ENCODE measurements around the gene AJM1. TPM values are rescaled to one million over a fixed set of nuclear protein-coding genes. Genes with fewer than 3 reads are reported as not detected.
"Not testable (repeated sequence)": the region's sequence is repeated elsewhere in the genome, so short reads cannot be mapped to it uniquely, and the experiment has no call there.

The AJM1 gene
- total RNA-seq, 1 experiment from 2014 or later: 5.3 TPM

DNA sequence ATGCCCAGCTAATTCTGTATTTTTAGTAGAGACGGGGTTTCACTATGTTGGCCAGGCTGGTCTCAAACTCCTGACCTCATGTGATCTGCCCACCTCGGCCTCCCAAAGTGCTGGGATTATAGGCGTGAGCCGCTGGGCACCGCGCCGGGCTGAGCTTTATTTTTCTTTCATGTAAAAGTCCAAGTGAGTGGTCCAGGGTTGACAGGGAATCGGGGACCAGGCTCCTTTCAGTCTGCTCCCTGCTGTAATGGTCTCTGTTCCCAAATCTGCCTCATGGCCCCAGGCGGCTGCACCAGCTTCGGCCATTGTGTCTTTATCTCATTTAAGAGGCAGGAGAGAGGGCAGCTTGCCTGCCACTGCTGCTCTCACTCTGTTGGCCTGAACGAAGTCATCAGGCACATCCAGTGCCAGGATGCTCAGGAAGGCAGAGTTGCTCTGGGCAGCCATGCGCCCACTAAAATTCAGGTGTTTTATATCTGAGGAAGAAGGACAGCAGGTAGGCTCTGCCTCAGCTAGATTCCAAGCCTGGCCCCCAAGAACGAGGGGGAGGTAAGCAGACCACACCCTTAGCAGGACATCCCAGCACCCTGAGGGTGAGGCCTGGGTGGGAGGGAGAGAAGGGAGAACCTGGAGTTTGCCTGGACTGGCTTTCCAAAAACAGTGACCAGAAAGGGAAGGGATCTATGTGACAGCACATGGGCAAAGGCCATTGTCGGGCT, 47.8 kb upstream of the AJM1 start:
- Histone ChIP-seq H4K20me1 (ENCODE audit: insufficient read depth) (peaks cover 14% of the 10 kb centered on the region), H3K4me2 (no peak overlapping the region), H2AFZ (no peak overlapping the region), H3K27ac (no peak overlapping the region), H3K9me3 (ENCODE audit: insufficient read depth, low read depth) (no peaks in the 10 kb centered on the region), H3K79me2 (ENCODE audit: low read depth) (peaks cover 8% of the 10 kb centered on the region), H3F3A (ENCODE audit: insufficient read depth, low read depth) (peaks cover 15% of the 10 kb centered on the region), H3K4me3 (no peak overlapping the region), H3K4me1 (replicated peaks; ENCODE audit: insufficient read depth) (peaks cover 16% of the 10 kb centered on the region; the same call in 1 of the 2 replicates), H3K36me3 (ENCODE audit: low read depth) (no peaks in the 10 kb centered on the region), H3K27me3 (ENCODE audit: insufficient read depth, low read depth) (no peaks in the 10 kb centered on the region), H3K9me2 (ENCODE audit: insufficient read depth) (no peaks in the 10 kb centered on the region)
- POLR2A ChIA-PET (ENCODE audit: unreplicated experiment): no interaction called here
- CTCF ChIA-PET: interaction anchor here (1.1 kb wide), 1 partner anchor 18 kb away, joined by 5 read pairs; no protein-coding TSS in a partner anchor
- no TSS peak for BruUV-seq (replicated peaks)
- TF ChIP-seq, protein P1, sequence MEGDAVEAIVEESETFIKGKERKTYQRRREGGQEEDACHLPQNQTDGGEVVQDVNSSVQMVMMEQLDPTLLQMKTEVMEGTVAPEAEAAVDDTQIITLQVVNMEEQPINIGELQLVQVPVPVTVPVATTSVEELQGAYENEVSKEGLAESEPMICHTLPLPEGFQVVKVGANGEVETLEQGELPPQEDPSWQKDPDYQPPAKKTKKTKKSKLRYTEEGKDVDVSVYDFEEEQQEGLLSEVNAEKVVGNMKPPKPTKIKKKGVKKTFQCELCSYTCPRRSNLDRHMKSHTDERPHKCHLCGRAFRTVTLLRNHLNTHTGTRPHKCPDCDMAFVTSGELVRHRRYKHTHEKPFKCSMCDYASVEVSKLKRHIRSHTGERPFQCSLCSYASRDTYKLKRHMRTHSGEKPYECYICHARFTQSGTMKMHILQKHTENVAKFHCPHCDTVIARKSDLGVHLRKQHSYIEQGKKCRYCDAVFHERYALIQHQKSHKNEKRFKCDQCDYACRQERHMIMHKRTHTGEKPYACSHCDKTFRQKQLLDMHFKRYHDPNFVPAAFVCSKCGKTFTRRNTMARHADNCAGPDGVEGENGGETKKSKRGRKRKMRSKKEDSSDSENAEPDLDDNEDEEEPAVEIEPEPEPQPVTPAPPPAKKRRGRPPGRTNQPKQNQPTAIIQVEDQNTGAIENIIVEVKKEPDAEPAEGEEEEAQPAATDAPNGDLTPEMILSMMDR (conservative IDR thresholded peaks at IDR 0.05): no peak
- TF ChIP-seq EZH2 (IDR thresholded peaks at IDR 0.05; ENCODE audit: low read depth): no peak
- DNase-seq: no peak
- intact Hi-C loops (cut with micrococcal nuclease; ENCODE audit: unreplicated experiment): loop anchor here (5.0 to 10.0 kb wide), 2 partner anchors 310 to 448 kb away; partner anchors contain the start of genes SEC16A and TUBB4B

- no peaks in the 10 kb centered on the region for H3K27me3 ChIP-seq (ENCODE audit: insufficient read depth, low read depth)
- no peak for DNase-seq
- H2AFZ ChIP-seq: no peak overlapping the region
- H3K4me3 ChIP-seq: no peak overlapping the region
- no peaks in the 10 kb centered on the region for H3K9me2 ChIP-seq (ENCODE audit: insufficient read depth)
- H3K4me2 ChIP-seq: no peak overlapping the region
- peaks cover 14% of the 10 kb centered on the region for H4K20me1 ChIP-seq (ENCODE audit: insufficient read depth)
- TF ChIP-seq, protein P1 (conservative IDR thresholded peaks at IDR 0.05): no peak
- no peak for TF ChIP-seq EZH2 (IDR thresholded peaks at IDR 0.05; ENCODE audit: low read depth)
- no peaks in the 10 kb centered on the region for H3K36me3 ChIP-seq (ENCODE audit: low read depth)
- no peak overlapping the region for H3K27ac ChIP-seq
- peaks cover 19% of the 10 kb centered on the region; the same call in 1 of the 2 replicates for H3K4me1 ChIP-seq (replicated peaks; ENCODE audit: insufficient read depth)
- POLR2A ChIA-PET (ENCODE audit: unreplicated experiment): no interaction called here
- no peaks in the 10 kb centered on the region for H3K9me3 ChIP-seq (ENCODE audit: insufficient read depth, low read depth)
- H3K79me2 ChIP-seq (ENCODE audit: low read depth): peaks cover 8% of the 10 kb centered on the region
- peaks cover 14% of the 10 kb centered on the region for H3F3A ChIP-seq (ENCODE audit: insufficient read depth, low read depth)
- CTCF ChIA-PET: no interaction called here
- no TSS peak for BruUV-seq (replicated peaks)
- intact Hi-C loops (cut with micrococcal nuclease; ENCODE audit: unreplicated experiment): loop anchor here (5.0 to 10.0 kb wide), 2 partner anchors 310 to 447 kb away; partner anchors contain the start of genes SEC16A and TUBB4B
Measured at GRCh38 chr9:136795000-136795348, 47.3 kb upstream of the AJM1 start.

GRCh38 chr9:136796238-136796774, 46.0 kb upstream of the AJM1 start, which contains the start of gene CCDC183:
CCDC183 (plus strand) TSS chr9:136796338; CDS start chr9:136796398, 60 bp downstream.
- intact Hi-C loops (cut with micrococcal nuclease; ENCODE audit: unreplicated experiment): loop anchor here (10.0 kb wide), 1 partner anchor 312 kb away; the partner anchor contains the start of gene SEC16A
- Histone ChIP-seq H3K36me3 (ENCODE audit: low read depth) (no peaks in the 10 kb centered on the region), H3K4me2 (no peak within 1 kb of the TSS), H3K9me2 (ENCODE audit: insufficient read depth) (no peaks in the 10 kb centered on the region), H3K9me3 (ENCODE audit: insufficient read depth, low read depth) (no peaks in the 10 kb centered on the region), H3K27me3 (ENCODE audit: insufficient read depth, low read depth) (no peaks in the 10 kb centered on the region), H2AFZ (no peak within 1 kb of the TSS), H3K27ac (no peak within 1 kb of the TSS), H4K20me1 (ENCODE audit: insufficient read depth) (peaks cover 14% of the 10 kb centered on the region), H3K4me1 (replicated peaks; ENCODE audit: insufficient read depth) (peaks cover 23% of the 10 kb centered on the region), H3F3A (ENCODE audit: insufficient read depth, low read depth) (peaks cover 17% of the 10 kb centered on the region), H3K4me3 (no peak within 1 kb of the TSS), H3K79me2 (ENCODE audit: low read depth) (peaks cover 8% of the 10 kb centered on the region)
- no peak for DNase-seq
- TF ChIP-seq, protein P1 (conservative IDR thresholded peaks at IDR 0.05): no peak
- no peak for TF ChIP-seq EZH2 (IDR thresholded peaks at IDR 0.05; ENCODE audit: low read depth)
- BruUV-seq (replicated peaks): no TSS peak
- ChIA-PET CTCF (no interaction called here), POLR2A (ENCODE audit: unreplicated experiment) (no interaction called here)

DNA sequence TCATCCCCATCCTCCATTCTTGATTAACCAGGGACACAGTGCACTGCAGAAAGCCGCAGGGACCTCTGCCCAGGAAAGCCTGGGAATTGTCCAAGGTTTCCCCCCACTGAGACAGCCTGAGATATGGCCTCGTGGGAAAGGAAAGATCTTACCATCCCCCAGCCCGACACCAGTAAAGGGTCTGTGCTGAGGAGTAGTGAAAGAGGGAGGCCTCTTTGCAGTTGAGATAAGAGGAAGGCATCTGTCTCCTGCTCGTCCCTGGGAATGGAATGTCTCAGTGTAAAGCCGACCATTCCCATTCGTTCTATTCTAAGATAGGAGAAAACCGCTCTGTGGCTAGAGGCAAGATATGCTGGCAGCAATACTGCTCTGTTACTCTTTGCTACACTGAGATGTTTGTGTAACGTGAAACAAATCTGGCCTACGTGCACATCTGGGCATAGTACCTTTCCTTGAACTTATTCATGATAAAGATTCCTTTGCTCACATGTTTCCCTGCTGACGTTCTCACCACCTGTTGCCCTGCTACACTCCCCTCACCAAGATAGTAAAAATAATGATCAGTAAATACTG, 45.4 kb upstream of the AJM1 start:
- H3K4me3 ChIP-seq; H3K36me3 ChIP-seq (ENCODE audit: low read depth); CTCF ChIA-PET; BruUV-seq (replicated peaks); POLR2A ChIA-PET (ENCODE audit: unreplicated experiment); H2AFZ ChIP-seq; H3K27me3 ChIP-seq (ENCODE audit: insufficient read depth, low read depth); H3K9me2 ChIP-seq (ENCODE audit: insufficient read depth); H3K27ac ChIP-seq; DNase-seq; H3K79me2 ChIP-seq (ENCODE audit: low read depth); H3K9me3 ChIP-seq (ENCODE audit: insufficient read depth, low read depth); H3K4me2 ChIP-seq: not testable (repeated sequence)
- Histone ChIP-seq H4K20me1 (ENCODE audit: insufficient read depth) (peaks cover 14% of the 10 kb centered on the region), H3F3A (ENCODE audit: insufficient read depth, low read depth) (peaks cover 23% of the 10 kb centered on the region), H3K4me1 (replicated peaks; ENCODE audit: insufficient read depth) (peaks cover 26% of the 10 kb centered on the region)
- intact Hi-C loops (cut with micrococcal nuclease; ENCODE audit: unreplicated experiment): loop anchor here (10.0 kb wide), 1 partner anchor 312 kb away; the partner anchor contains the start of gene SEC16A

Measured in PC-9 (cell line).